NT2/D1 (cell line): ENCODE data around the gene BTBD18.

ENCODE experiments used
- SUZ12 ChIP-seq: IDR thresholded peaks from 2 replicates; pipeline ENCODE4 v1.6.1; 2011; ENCODE audit not compliant: insufficient read length, insufficient read depth; ENCODE audit errors: extremely low read depth
- ZNF274 ChIP-seq: IDR thresholded peaks from 2 replicates; pipeline ENCODE4 v1.6.1; 2011; ENCODE audit warnings: mild to moderate bottlenecking, low read depth, low read length

DNA sequence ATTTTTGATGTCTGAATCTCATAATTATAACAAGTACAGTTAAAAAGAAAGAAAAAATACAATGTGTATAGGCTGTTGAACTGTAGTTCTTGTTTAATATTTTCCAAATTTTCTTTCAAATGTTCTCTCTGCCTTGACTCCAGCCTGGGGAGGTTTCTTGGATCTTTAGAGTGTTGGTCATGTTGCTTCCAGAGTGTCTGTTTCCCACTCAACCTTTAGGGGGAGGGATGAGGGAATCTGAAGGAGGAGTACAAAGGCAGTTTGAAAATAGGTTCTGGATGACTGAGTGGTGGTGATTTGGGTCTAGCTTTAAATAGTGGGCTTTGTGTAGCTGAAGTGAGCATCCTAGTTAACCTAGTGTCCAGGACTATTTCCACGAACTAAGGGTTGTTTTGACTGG, 11.9 kb upstream of the BTBD18 start:
- TF ChIP-seq ZNF274, result no peak
- no peak for TF ChIP-seq SUZ12
